Suprapubic skin (tissue), 4 donors: ENCODE results near the gene PIK3R5. TPM values are rescaled to one million over a fixed set of nuclear protein-coding genes. Genes with fewer than 3 reads are reported as not detected.
"Not testable (repeated sequence)": the region's sequence is repeated elsewhere in the genome, so short reads cannot be mapped to it uniquely, and the experiment has no call there.

Source experiments
- DNase-seq, 2 donors: peaks; one replicate each; pipeline ENCODE4 v3.0.0-alpha.2; 2019; ENCODE audit warnings: low spot score in 2 of 2
- H3K27ac ChIP-seq: fragments of 200-600 bp; sonication (generic); one replicate; pipeline ENCODE4 v1.5.1; 2019
- H3K27me3 ChIP-seq: fragments of 200-600 bp; sonication (generic); one replicate; pipeline ENCODE4 v1.5.1; 2019
- H3K36me3 ChIP-seq: fragments of 200-600 bp; sonication (generic); one replicate; pipeline ENCODE4 v1.5.1; 2019
- H3K4me1 ChIP-seq: fragments of 200-600 bp; sonication (generic); one replicate; pipeline ENCODE4 v1.5.1; 2019
- H3K4me3 ChIP-seq: fragments of 200-600 bp; sonication (generic); one replicate; pipeline ENCODE4 v1.5.1; 2019; ENCODE audit warnings: mild to moderate bottlenecking
- H3K9me3 ChIP-seq: fragments of 200-600 bp; sonication (generic); one replicate; pipeline ENCODE4 v1.5.1; 2019
- CTCF ChIP-seq, 2 donors: fragments of 200-600 bp in 1 of 2; fragments of 450-650 bp in 1 of 2; sonication (generic) in 1 of 2; IDR thresholded peaks; one replicate each; pipeline ENCODE4 v1.5.1; 2016 to 2019; ENCODE audit warnings: antibody characterized with exemption in 2 of 2, mild to moderate bottlenecking in 1 of 2, moderate library complexity in 1 of 2
- EP300 ChIP-seq: sonication (generic); formaldehyde crosslinking; IDR thresholded peaks from one replicate; pipeline ENCODE4 v1.6.1; 2017; ENCODE audit warnings: antibody characterized with exemption
- POLR2A ChIP-seq, 2 donors: fragments of 450-650 bp; IDR thresholded peaks; one replicate each; pipeline ENCODE4 v1.6.1; 2017; ENCODE audit warnings: antibody characterized with exemption in 2 of 2, mild to moderate bottlenecking in 2 of 2, moderate library complexity in 2 of 2
- POLR2AphosphoS5 ChIP-seq, 3 donors: sonication (generic); formaldehyde crosslinking; IDR thresholded peaks; one replicate each; pipeline ENCODE4 v1.6.1; 2017; ENCODE audit warnings: antibody characterized with exemption in 3 of 3
- WGBS: methylation state at CpG from one replicate; pipeline ENCODE4 v1.1.5; 2018; 5-methylcytosine and 5-hydroxymethylcytosine counted together
- total RNA-seq, 4 donors: library from RNA; depleted of rRNA; stranded (reverse); fragments of >200 nt; gene quantifications; one replicate each; pipeline ENCODE4 v1.1.0, GENCODE V29; 2016

PIK3R5 gene
- total RNA-seq, 4 donors from 2014 or later, result 3.6 to 13.5 (median 5.0) TPM

GRCh38 chr17:8861495-8862181 is 103.9 kb downstream of the PIK3R5 start:
- no peak overlapping the region for H3K4me3 ChIP-seq
- no peak overlapping the region for H3K27ac ChIP-seq
- no peak for TF ChIP-seq POLR2AphosphoS5 (IDR thresholded peaks at IDR 0.05)
- no peak for TF ChIP-seq POLR2A (IDR thresholded peaks at IDR 0.05)
- TF ChIP-seq EP300, result no peak
- no peak for TF ChIP-seq CTCF (IDR thresholded peaks at IDR 0.05)
- peaks cover 3% of the 10 kb centered on the region for H3K27me3 ChIP-seq
- H3K9me3 ChIP-seq, result no peaks in the 10 kb centered on the region
- no peaks in the 10 kb centered on the region for H3K36me3 ChIP-seq
- H3K4me1 ChIP-seq, result no peaks in the 10 kb centered on the region
- 83% methylated on average over 7 of the region's 7 CpGs for WGBS
- DNase-seq, result no peak

- 86% methylated on average over 7 of the region's 14 CpGs for WGBS
- H3K27me3 ChIP-seq, result peaks cover 3% of the 10 kb centered on the region
- H3K36me3 ChIP-seq, result no peaks in the 10 kb centered on the region
- H3K9me3 ChIP-seq, result no peaks in the 10 kb centered on the region
- no peak overlapping the region for H3K27ac ChIP-seq
- no peak overlapping the region for H3K4me3 ChIP-seq
- H3K4me1 ChIP-seq, result no peaks in the 10 kb centered on the region
- peak in 1 of 2 donors; percentile 40 for DNase-seq
- TF ChIP-seq POLR2A (IDR thresholded peaks at IDR 0.05), result no peak
- no peak for TF ChIP-seq EP300
- no peak for TF ChIP-seq POLR2AphosphoS5 (IDR thresholded peaks at IDR 0.05)
Observed at GRCh38 chr17:8859804-8860430, 105.6 kb downstream of the PIK3R5 start.

GRCh38 chr17:8859027-8859803 is 106.3 kb downstream of the PIK3R5 start:
- H3K27me3 ChIP-seq, result peaks cover 5% of the 10 kb centered on the region
- no peak for TF ChIP-seq EP300
- no peak for TF ChIP-seq POLR2A (IDR thresholded peaks at IDR 0.05)
- TF ChIP-seq CTCF (IDR thresholded peaks at IDR 0.05), result no peak
- TF ChIP-seq POLR2AphosphoS5 (IDR thresholded peaks at IDR 0.05), result no peak
- no peaks in the 10 kb centered on the region for H3K4me1 ChIP-seq
- 80% methylated on average over 7 of the region's 11 CpGs for WGBS
- no peaks in the 10 kb centered on the region for H3K9me3 ChIP-seq
- no peak overlapping the region for H3K4me3 ChIP-seq
- H3K36me3 ChIP-seq, result no peaks in the 10 kb centered on the region
- peak in 1 of 2 donors; percentile 52 for DNase-seq
- H3K27ac ChIP-seq, result no peak overlapping the region

GRCh38 chr17:8857919-8858318 is 107.6 kb downstream of the PIK3R5 start:
- Histone ChIP-seq H3K27me3 (peaks cover 8% of the 10 kb centered on the region), H3K4me3 (no peak overlapping the region), H3K4me1 (no peaks in the 10 kb centered on the region), H3K36me3 (no peaks in the 10 kb centered on the region), H3K27ac (no peak overlapping the region), H3K9me3 (no peaks in the 10 kb centered on the region)
- 21% methylated on average over 5 of the region's 5 CpGs for WGBS
- DNase-seq, result no peak
- TF ChIP-seq POLR2AphosphoS5 (IDR thresholded peaks at IDR 0.05), result no peak
- no peak for TF ChIP-seq CTCF (IDR thresholded peaks at IDR 0.05)
- no peak for TF ChIP-seq POLR2A (IDR thresholded peaks at IDR 0.05)
- TF ChIP-seq EP300, result no peak

GRCh38 chr17:8856869-8857575 is 108.5 kb downstream of the PIK3R5 start:
- WGBS, result 43% methylated on average over 14 of the region's 14 CpGs
- H3K9me3 ChIP-seq, result no peaks in the 10 kb centered on the region
- no peaks in the 10 kb centered on the region for H3K4me1 ChIP-seq
- H3K27me3 ChIP-seq, result peaks cover 8% of the 10 kb centered on the region
- peak in 1 of 2 donors; percentile 20 for DNase-seq
- TF ChIP-seq POLR2A (IDR thresholded peaks at IDR 0.05) (no peak), POLR2AphosphoS5 (IDR thresholded peaks at IDR 0.05) (no peak), CTCF (IDR thresholded peaks at IDR 0.05) (no peak), EP300 (no peak)
- H3K27ac ChIP-seq, result no peak overlapping the region
- no peak overlapping the region for H3K4me3 ChIP-seq
- H3K36me3 ChIP-seq, result no peaks in the 10 kb centered on the region

- H3K4me3 ChIP-seq, H3K9me3 ChIP-seq, H3K27me3 ChIP-seq, H3K36me3 ChIP-seq, H3K27ac ChIP-seq, DNase-seq, H3K4me1 ChIP-seq: not testable (repeated sequence)
- 76% methylated on average over 6 of the region's 6 CpGs for WGBS
Observed at GRCh38 chr17:8856205-8856603, 109.3 kb downstream of the PIK3R5 start.
